ENCODE data around the gene TRIM65.

DNA sequence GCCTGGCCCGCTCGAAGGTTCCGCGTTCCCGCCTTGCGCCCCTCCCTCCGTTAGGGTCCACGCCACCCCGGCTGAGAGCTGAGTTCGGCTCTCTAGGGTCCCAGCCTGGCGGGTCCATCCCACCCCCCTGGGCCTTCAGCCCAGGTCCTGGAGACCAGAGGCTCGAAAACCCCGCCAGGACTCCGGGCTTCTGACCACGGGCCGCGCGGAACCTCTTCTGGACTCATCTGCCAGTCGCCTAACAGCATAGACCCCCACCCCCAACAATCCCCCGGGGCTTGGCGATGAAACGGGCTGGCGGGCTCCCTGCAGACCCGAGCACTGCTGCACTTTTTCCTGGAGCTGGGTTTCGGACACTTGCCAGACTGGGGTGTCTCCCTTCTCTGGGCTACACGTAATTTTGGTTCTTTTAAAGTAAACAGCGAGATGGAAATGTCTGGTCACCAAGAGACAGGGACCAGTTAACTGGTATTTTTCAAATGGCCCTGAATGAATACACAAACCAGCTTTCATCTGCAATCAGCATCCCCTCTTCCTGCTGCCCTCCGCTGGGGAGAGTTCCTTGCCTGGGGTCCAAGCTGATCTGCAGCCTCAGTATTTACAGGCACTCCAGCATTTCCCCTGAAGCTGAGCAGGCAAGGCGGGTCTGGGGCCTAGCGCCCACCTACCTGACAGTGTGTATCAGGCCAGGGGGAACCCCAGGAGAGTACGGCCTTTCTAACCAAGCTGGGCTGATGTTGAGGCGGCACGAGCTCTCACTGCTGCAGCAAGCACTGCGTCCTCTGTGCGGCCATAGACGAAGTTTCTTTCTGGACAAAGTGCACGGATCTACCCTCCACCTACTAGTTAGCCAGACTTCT is 639 bp upstream of the TRIM65 start:
- TF ChIP-seq YY1 (IDR thresholded peaks at IDR 0.05; ENCODE audit: insufficient read depth, insufficient read length) (no peak), ZNF274 (IDR thresholded peaks at IDR 0.05; ENCODE audit: low read depth, low read length) (no peak)
